H7 (cell line): ENCODE measurements around the gene FCN3. TPM values are rescaled to one million over a fixed set of nuclear protein-coding genes. Genes with fewer than 3 reads are reported as not detected.
"Not testable (repeated sequence)": the region's sequence is repeated elsewhere in the genome, so short reads cannot be mapped to it uniquely, and the experiment has no call there.

Experiments
- DNase-seq: peaks from one replicate; pipeline ENCODE4 v3.0.0; 2012
- H3K27me3 ChIP-seq: 2 replicates; pipeline ENCODE4 v1.6.0; 2011; ENCODE audit warnings: mild to moderate bottlenecking, low read length; ENCODE audit not compliant: control insufficient read depth, insufficient read depth
- H3K36me3 ChIP-seq: replicated peaks from 2 replicates; pipeline ENCODE4 v1.5.1; 2011; ENCODE audit warnings: low read length; ENCODE audit not compliant: control insufficient read depth, insufficient read depth
- H3K4me3 ChIP-seq: 2 replicates; pipeline ENCODE4 v1.5.1; 2011; ENCODE audit warnings: low read depth, mild to moderate bottlenecking, control low read depth, low read length, moderate library complexity; ENCODE audit not compliant: insufficient read depth
- total RNA-seq: library from RNA; depleted of rRNA; stranded (reverse); fragments of >200 nt; shearing (Covaris generic); gene quantifications from 2 replicates; pipeline ENCODE4 v1.2.3, GENCODE V29; 2014

Gene FCN3
- total RNA-seq, 1 experiment from 2014 or later, result 0.14 TPM

GRCh38 chr1:27393641-27394281 is 19.1 kb upstream of the FCN3 start:
- Histone ChIP-seq H3K27me3 (no peaks in the 10 kb centered on the region; the same call in 1 of the 2 replicates), H3K36me3 (peaks cover 3% of the 10 kb centered on the region; the same call in 1 of the 2 replicates), H3K4me3 (no peak overlapping the region; the same call in 1 of the 2 replicates)
- no peak for DNase-seq

GRCh38 chr1:27392778-27393635 is 18.4 kb upstream of the FCN3 start:
- H3K36me3 ChIP-seq, result peaks cover 3% of the 10 kb centered on the region; the same call in 1 of the 2 replicates
- no peaks in the 10 kb centered on the region; the same call in 1 of the 2 replicates for H3K27me3 ChIP-seq
- peak overlapping the region; percentile 90 for H3K4me3 ChIP-seq
- DNase-seq, result peak; percentile 82

DNA sequence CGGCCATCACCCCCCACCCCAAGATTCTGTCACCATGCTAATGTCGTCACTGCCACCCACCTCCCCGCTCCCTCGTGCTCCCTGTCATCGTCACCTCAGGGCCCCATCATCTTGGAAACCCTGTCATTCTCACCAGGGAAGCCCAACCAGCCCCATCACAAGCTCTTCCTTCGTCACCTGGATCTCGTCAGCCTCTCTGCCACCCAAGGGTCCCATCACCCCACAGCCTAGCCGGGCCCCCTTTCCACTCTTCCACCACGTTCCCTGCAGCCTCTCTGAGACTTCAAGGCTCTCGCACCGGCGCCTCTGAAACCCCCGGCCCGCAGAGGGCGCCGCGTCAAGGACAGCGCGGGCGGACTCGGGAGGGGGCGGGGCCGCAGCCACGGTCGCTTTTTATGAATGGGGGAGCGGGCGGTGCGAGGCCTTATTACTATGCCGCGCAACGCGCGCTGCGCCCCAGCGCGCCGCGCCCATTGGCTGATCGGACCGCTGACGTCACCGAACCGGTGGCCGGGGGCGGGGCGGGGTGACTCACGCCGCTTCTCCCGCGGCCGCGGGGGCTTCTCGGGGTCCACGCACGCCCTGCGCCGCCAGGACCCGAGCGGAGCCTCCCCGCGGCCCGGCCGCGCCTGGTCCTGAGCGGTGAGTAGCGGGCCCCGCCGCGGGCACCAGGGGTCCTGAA is 17.6 kb upstream of the FCN3 start, which contains the start of gene GPR3:
Gene GPR3 (plus strand): TSS at position 527 of the 682 bp plus-strand sequence. CDS start 1,177 bp downstream, outside the sequence.
- Histone ChIP-seq H3K36me3 (peaks cover 3% of the 10 kb centered on the region; the same call in 1 of the 2 replicates), H3K4me3 (peak within 1 kb of the TSS; percentile 90), H3K27me3 (no peaks in the 10 kb centered on the region; the same call in 1 of the 2 replicates)
- DNase-seq, result peak; percentile 99

DNA sequence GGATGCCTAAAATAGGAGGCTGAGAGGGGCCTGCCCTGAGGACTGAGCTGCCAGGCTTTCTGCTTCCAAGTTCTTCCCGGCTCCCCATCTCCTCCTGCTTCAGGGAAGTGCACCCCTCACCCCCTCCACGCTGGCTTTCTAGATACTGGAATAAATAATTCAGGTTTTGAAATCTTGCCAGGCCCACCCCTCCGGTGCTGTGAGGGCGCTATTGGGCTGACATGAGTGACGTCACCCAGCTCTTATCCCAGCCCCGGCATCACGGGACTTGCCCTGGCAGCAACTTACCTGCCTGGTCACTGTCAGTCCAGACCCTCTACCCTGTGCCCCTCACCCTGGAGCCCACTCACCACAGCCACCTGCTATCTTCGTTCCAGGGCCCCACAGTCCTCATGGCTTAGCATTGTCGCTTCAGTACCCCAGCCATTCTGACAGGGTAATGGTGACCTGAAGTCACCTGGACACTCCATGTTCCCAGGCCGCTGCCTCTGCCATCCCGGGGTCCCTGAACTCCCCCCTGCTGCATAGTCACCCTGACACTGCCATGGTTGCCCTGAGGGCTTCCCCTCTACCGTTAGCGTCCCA is 17.0 kb upstream of the FCN3 start:
- H3K4me3 ChIP-seq, result peak overlapping the region; percentile 42
- H3K36me3 ChIP-seq, result peaks cover 3% of the 10 kb centered on the region; the same call in 1 of the 2 replicates
- H3K27me3 ChIP-seq, result no peaks in the 10 kb centered on the region; the same call in 1 of the 2 replicates
- peak; percentile 83 for DNase-seq

GRCh38 chr1:27388337-27389005 is 13.8 kb upstream of the FCN3 start:
- Histone ChIP-seq H3K4me3 (no peak overlapping the region), H3K27me3 (peaks cover under 1% of the 10 kb centered on the region; the same call in 1 of the 2 replicates), H3K36me3 (no peaks in the 10 kb centered on the region)
- peak; percentile 81 for DNase-seq

DNA sequence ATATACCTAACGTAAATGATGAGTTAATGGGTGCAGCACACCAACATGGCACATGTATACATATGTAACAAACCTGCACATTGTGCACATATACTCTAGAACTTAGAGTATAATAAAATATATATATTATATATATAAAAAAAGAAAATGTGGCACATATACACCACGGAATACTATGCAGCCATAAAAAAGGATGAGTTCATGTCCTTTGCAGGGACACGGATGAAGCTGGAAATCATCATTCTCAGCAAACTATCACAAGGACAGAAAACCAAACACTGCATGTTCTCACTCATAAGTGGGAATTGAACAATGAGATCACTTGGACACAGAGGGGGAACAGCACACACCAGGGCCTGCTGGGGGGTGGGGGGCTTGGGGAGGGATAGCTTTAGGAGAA is 10.2 kb upstream of the FCN3 start:
- H3K4me3 ChIP-seq, H3K36me3 ChIP-seq, DNase-seq: not testable (repeated sequence)
- H3K27me3 ChIP-seq, result peaks cover 14% of the 10 kb centered on the region; the same call in 1 of the 2 replicates

DNA sequence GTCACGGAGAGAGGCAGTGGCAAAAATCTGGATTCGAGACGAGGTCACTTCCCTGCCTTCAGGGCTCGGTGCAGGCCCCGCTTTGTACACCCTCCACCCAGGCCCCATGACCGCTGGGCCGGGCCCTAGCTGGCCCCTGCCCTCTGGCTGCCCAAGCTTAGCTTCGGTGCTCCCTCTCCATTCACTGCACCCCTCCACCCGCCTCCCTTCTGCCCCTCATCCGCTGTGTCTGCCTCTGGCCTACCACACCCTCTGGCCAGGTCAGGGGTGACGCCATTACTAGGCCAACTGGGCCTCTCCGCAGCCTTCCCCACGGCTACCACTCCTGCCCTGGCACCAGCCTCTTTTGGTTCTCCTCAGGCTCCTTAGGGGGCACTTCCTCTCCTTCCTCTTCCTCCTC is 9.0 kb upstream of the FCN3 start:
- DNase-seq, result no peak
- H3K27me3 ChIP-seq, result peaks cover 14% of the 10 kb centered on the region; the same call in 1 of the 2 replicates
- peak overlapping the region; percentile 27; the same call in 1 of the 2 replicates for H3K4me3 ChIP-seq
- H3K36me3 ChIP-seq, result no peaks in the 10 kb centered on the region

- Histone ChIP-seq H3K27me3 (peaks cover 14% of the 10 kb centered on the region; the same call in 1 of the 2 replicates), H3K4me3 (peak within 1 kb of the TSS; percentile 52), H3K36me3 (no peaks in the 10 kb centered on the region)
- DNase-seq, result peak; percentile 99
Observed at GRCh38 chr1:27383039-27383605, 8.5 kb upstream of the FCN3 start, which contains the start of gene CD164L2. Gene CD164L2 (minus strand): TSS chr1:27383333. CDS start chr1:27383239, 94 bp downstream.

- DNase-seq, result no peak
- no peak overlapping the region for H3K4me3 ChIP-seq
- no peaks in the 10 kb centered on the region for H3K36me3 ChIP-seq
- H3K27me3 ChIP-seq, result peaks cover 14% of the 10 kb centered on the region; the same call in 1 of the 2 replicates
Observed at GRCh38 chr1:27381969-27382762, 7.5 kb upstream of the FCN3 start.

GRCh38 chr1:27380766-27381733 is 6.4 kb upstream of the FCN3 start:
- Histone ChIP-seq H3K27me3 (peaks cover 14% of the 10 kb centered on the region; the same call in 1 of the 2 replicates), H3K36me3 (no peaks in the 10 kb centered on the region), H3K4me3 (no peak overlapping the region)
- DNase-seq, result no peak

DNA sequence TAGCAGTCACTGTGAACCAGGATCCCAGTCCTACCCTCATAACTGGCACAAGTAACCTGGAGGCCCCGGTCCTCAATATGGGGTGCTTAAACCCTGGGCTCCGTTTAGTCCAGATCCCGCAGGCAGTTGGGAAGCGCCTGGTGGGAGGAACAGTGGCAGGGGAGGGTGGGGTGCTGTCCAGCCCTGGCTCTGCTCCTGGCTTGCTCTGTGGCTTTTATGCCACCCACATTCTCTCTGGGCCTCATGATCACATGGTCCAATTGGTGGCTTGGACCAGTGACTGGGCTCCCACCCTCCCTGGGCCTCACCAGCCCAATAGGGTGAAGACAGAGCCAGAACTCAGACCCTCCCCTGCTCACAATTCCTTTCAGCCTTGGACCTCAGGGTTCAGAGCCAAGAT is 5.6 kb upstream of the FCN3 start:
- H3K4me3 ChIP-seq, result no peak overlapping the region
- no peaks in the 10 kb centered on the region for H3K36me3 ChIP-seq
- no peak for DNase-seq
- peaks cover 14% of the 10 kb centered on the region; the same call in 1 of the 2 replicates for H3K27me3 ChIP-seq
